GM19468 (cell line): ENCODE measurements around the gene ZNF547.
"Not testable (repeated sequence)": the region's sequence is repeated elsewhere in the genome, so short reads cannot be mapped to it uniquely, and the experiment has no call there.

Experiments used
- ATAC-seq: cut with Tn5 transposase; IDR thresholded peaks from one replicate; pipeline ENCODE4 v1.9.1; 2021; ENCODE audit warnings: mild to moderate bottlenecking, moderate library complexity, moderate number of reproducible peaks; ENCODE audit not compliant: unreplicated experiment; ENCODE audit errors: extremely low read depth

Gene ZNF547

DNA sequence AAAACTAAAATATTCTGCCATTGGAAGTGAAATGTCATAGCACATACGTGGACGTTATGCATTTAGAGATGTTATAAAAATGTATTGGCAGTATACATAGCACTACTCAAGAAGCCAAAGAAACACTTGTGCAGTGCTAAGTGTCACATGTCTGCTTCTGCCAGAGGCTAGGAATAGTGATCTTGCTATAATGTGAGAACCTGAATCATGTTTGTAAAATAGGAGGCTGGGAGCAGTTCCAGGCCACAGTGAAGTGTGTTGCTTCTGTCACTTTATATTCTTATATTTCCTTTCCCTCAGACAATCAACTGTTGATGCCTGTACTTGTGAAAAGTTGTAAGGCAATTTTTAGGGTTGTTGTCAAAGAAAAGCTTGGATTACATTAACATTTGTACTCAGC lies 3.4 kb downstream of the ZNF547 start:
- ATAC-seq, result no peak

DNA sequence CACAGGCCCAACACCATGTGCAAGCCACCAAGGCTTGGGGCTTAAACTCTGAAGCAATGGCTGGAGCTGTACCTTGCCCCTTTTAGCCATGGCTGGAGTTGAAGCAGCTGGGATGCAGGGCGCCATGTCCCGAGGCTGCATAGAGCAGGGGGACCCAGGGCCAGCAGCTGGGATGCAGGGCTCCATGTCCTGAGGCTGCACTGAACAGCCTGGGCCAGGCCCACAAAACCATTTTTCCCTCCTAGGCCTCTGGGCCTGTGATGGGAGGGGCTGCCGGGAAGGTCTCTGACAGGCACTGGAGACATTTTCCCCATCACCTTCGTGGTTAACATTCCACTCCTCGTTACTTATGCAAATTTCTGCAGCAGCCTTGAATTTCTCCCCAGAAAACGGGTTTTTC lies 10.8 kb downstream of the ZNF547 start:
- no peak for ATAC-seq

DNA sequence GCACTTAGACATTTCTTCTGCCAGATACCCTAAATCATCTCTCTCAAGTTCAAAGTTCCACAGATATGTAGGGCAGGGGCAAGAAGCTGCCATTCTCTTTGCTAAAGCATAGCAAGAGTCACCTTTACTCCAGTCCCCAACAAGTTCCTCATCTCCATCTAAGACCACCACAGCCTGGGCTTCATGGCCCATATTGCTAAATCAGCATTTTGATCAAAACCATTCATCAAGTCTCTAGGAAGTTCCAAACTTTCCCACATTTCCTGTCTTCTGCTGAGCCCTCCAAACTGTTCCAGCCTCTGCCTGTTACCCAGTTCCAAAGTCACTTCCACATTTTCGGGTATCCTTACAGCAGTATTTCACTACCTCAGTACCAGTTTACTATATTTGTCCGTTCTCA lies 11.3 kb downstream of the ZNF547 start:
- ATAC-seq, result not testable (repeated sequence)

DNA sequence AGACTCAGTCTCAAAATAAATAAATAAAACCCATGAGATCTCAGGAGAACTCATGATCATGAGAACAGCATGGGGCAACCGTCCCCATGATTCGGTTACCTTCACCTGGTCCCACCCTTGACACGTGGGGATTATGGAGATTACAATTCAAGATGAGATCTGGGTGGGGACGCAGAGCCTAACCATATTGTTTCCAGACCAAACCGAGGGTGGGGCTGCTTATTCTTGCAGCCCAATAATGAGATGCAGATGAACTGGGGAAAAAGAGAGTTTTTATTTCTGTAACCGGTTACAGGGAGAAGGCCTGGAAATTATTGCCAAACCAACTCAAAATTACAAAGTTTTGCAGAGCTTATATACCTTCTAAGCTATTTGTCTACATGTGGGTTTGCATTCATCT lies 12.8 kb downstream of the ZNF547 start:
- ATAC-seq, result no peak

DNA sequence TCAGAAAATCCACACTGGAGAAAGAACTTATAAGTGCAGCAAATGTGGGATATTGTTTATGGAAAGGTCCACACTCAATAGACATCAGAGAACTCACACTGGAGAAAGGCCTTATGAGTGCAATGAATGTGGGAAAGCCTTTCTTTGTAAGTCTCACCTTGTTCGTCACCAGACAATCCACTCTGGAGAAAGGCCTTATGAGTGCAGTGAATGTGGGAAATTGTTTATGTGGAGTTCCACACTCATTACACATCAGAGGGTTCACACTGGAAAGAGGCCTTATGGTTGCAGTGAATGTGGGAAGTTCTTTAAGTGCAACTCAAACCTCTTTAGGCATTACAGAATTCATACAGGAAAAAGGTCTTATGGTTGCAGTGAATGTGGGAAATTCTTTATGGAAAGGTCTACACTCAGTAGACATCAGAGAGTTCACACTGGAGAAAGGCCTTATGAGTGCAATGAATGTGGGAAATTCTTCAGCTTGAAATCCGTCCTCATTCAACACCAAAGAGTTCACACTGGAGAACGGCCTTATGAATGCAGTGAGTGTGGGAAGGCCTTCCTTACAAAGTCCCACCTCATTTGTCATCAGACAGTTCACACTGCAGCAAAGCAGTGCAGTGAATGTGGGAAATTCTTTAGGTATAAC lies 14.3 kb downstream of the ZNF547 start:
- no peak for ATAC-seq

DNA sequence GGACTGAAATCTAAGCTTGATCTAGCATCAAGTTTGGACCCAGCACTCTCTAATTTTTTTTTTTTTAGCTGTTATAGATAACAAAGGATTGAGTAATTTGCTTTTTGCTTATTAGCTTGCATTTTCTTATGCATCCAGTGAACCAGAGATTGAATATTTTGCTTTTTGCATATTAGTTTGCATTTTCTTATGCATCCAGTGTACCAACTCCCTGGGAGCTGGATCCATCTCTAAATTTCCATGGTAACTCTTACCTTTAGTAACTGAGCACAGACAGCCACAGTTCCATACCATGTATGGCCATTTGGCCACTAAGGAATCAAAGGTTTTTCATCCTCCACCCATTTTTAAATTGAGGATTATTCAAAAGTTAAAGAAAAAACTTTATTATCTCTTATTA lies 17.6 kb downstream of the ZNF547 start:
- no peak for ATAC-seq

DNA sequence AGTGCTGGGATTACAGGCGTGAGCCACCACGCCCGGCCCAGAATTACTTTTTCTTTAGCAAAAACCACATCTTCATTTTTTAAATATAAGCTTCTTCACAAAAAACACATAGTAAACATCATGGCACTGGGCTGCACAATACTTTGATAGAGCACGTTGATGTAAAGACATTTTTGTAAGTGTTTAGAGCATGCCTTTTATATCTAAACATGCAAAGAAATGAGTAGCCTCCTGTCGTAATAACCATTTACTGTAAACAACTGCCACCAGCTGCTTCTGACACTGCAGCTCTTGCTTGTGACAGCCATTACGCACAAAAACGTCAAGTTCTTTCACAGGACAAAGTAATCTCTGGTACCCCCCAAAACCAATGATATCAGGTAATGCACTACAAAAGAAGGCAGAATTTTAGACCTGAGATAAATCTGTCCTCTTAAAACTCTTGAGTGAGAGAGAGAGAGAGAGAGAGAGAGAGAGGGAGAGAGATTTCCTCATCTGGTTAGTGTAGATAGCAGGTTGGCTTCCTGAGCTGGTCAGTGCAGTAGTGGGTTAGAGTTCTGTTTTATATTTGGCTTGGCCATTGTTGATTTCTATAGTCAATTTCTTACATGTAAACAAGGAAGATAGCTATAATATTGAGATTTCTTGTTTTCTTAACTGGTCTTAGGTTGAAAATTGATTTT lies 19.6 kb downstream of the ZNF547 start:
- ATAC-seq, result no peak

DNA sequence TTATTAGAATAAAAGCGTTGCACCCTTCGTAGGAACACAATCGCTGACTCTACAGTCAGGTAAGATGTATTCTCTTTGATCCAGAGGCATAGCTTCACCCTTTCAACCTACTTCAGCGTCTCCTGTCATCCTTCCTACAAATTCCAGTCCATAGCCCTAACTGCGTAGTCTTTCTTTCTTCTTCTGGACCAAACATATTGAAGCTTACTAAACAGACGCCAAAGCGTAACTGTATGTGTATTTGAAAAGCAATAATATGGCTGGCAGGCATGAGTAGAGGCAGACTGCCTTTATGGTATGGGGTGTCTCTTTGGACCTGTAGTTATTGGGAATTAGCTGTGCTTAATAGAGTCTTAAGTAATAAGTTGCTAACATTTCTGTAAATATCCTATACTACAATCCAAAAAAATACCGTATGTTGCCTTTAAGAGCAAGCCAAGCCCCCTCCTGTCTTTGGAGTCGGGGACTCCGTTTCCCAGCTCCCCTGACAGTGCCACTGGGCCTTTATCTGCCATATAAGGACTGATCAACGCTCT lies 25.9 kb downstream of the ZNF547 start:
- ATAC-seq, result no peak

DNA sequence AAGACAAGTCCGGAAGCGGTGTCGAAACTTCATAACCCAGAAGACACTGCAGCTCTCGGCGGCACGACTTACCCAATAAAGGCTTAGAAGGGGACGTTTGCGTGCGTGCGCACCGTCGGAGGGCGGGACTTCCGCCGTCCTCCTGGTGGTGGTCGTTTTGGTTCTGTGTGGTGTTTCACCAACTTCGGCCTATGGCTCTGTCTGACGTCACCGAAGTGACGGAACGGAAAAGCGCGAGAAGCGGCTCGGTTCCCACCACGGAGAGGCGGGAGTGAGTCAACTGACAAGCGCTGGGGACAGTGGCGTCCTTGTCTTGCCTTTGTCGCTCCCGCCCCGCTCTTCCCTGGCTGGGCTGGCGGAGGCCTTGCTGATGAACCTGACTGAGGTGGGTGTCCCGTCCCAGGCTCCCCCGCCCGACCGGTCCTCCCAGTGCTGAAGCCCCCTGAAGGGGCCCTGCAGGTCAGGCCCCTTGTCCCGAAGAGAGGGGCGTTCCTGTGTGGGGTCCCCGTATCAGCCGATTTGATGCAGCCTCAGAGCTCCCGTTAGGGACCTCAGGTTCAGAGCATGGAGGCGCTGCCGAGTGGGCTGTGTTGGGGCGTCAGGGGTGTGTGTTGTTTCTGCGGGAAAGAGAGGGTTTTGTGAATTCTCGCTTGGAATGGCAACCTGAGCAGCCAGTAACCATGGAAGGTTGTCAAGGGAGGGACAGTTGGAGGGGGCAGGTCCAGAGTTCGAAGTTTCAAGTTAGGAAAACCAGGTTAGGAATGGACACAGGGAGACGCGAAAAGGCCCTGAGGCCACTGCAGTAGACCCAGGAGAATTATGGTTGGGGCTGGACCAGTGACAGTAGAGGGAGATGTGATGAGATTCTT lies 26.6 kb downstream of the ZNF547 start, which contains the start of gene ZNF548:
Gene ZNF548, plus strand, starts transcription at position 125 of the 869 bp plus-strand sequence. Its CDS starts 246 bp downstream, at position 371.
- ATAC-seq, result peak; percentile 96

DNA sequence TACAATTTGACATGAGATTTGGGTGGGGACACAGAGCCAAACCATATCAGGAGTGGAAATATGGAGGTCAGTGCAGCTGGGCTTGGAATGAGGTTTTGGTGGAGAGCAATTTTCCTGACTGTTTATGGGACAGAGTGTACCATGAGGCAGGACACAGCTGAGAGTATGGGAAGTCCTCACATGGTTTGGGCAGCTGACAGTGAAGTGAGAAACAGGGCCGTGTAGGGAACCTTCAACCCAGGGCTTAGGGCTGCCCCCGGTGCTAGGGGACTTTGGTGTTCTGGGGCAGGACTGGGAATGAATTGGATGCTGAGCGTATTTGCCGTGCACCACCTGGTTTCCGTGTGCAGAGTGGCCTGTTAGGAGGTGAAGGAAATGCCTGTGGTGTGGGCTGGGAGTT lies 32.4 kb downstream of the ZNF547 start:
- ATAC-seq, result no peak

DNA sequence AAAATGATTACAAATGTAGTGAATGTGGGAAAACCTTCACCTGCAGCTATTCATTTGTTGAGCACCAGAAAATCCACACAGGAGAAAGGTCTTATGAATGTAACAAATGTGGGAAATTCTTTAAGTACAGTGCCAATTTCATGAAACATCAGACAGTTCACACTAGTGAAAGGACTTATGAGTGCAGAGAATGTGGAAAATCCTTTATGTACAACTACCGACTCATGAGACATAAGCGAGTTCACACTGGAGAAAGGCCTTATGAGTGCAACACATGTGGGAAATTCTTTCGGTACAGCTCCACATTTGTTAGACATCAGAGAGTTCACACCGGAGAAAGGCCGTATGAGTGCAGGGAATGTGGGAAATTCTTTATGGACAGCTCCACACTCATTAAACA lies 35.5 kb downstream of the ZNF547 start:
- ATAC-seq, result no peak

DNA sequence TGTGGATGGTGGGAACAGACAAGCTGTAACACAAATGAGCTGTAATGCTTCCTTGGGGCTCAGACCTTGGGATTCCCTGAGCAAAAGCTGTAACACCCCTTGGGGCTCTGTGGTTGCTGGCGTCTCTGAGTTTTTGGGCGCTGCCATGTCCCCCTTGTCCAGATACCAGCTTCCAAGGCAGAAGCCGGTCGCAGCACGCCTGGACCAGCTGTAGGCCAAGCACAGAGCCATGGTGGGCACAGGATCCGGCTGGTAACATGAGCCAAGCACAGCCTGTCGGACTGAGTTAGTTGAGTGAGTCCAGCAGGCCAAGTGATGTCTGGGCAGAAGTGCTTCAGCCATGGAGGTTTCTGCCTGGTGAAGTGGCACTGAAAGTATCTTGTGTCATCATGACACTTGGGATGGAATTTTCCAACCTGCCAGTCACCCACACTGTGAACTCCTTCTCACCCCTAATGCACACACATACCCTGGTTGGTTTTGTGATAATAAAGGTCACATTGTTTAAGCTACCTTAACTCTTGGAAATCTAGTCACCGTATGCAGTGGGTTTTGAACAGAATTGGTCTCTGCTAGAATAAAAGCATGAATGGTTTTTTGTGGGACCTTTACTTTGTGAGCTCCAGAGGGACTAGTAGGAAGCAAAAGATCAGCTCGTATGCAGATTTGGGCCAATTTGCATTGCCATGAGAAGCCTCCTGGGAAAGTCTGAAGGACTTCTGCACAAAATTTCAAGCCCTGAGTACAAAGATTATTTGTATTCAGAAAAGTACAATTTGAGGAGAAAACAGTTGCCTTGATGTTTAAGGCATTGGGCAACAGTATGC lies 40.6 kb downstream of the ZNF547 start:
- no peak for ATAC-seq

DNA sequence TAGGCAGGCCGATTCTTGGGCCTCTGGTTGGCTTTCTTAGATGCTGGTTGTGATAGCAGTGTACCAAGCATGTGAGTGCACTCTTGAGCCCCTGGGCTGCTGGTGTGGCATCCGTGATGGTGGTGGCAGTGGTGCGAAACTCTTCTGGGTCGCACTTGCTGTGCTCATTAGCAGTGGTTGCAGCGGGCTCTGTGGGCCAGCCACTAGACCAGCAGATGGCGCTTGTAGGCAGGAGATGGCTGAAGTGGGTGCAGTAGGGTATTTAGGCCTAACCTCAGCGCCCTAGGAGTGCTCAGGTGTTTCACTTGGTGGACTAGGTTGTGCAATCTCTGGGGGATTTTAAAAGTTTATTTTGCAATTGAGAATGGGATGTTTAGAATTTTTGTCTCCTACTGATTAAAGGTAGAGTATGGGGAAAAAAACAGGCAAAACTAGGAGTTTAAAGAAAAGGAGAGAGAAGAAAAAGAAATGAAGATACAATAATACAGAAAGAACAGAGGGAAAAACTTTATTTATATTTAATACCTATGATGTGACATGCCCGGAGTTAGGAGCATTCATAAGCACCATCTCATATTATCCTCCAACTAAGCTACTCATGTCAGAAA lies 43.3 kb downstream of the ZNF547 start:
- no peak for ATAC-seq

DNA sequence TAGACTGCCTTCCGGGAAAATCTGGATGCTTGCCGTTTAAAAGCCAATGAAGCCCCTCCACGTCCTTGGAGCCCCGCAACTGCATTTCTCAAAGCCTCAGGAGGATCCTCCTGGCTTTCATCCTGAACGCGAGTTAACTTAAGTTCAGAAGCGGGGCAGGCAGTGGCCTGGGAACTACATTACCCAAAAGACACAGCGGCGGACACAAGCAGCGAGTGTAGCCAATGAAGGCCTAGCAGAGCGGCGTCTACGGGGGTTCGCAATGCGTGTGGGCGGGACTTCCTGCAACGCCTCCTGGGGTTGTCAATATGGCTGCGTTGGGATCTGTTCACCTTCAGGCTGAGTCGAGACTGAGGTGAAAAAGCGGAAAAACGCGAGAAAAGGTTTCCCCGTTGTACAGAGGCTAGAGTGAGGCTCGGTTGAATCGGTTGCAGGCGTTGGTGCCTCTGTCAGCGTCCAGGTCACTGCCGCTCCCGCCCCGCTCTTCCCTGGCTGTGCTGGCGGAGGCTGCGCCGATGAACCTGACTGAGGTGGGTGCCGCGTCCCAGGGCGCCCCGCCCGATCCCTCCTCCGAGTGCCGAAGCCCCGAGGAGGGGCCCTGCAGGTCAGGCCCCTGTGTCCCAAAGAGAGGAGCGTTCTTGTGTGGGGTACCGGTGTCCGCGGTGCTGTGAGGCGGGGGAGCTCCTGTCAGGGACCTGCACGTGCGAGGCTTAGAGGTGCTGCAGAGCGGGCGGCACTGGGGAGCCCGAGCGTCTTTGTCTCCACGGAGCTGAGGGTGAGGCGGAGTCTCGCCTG lies 47.7 kb downstream of the ZNF547 start, which contains the start of gene ZNF17:
Gene ZNF17, plus strand, starts transcription at position 285 of the 795 bp plus-strand sequence. CDS start 2,455 bp downstream, outside the sequence.
- ATAC-seq, result peak; percentile 98

DNA sequence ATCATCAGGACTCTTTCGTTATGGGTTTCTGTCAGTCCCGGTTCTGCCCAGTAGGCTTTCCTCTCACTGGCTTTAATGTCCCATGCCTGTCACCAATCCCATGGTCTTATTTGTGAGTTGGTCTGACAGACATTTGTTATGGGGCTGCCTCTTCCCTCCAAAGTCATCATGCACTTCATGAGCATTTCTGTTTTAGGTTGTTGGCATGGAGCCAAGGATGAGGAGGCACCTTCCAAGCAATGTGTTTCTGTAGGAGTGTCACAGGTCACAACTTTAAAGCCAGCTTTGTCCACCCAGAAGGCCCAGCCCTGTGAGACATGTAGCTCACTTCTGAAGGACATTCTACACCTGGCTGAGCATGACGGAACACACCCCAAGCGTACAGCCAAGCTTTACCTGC lies 56.1 kb downstream of the ZNF547 start:
- no peak for ATAC-seq

DNA sequence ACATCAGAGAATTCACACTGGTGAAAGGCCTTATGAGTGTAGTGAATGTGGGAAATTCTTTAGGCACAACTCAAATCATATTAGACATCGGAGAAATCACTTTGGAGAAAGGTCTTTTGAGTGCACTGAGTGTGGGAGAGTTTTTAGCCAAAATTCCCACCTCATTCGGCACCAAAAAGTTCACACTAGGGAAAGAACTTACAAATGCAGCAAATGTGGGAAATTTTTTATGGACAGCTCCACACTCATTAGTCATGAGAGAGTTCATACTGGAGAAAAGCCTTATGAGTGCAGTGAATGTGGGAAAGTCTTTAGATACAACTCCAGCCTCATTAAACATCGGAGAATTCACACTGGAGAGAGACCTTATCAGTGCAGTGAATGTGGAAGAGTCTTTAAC lies 57.7 kb downstream of the ZNF547 start:
- no peak for ATAC-seq
